Large intestine (tissue), 3 donors: ENCODE data around the gene HDLBP. TPM values are rescaled to one million over a fixed set of nuclear protein-coding genes. Genes with fewer than 3 reads are reported as not detected.
A peak's percentile ranks its signal among the peaks of the same experiment; 100 is the strongest.

ENCODE experiments used
- DNase-seq, 2 donors: peaks; one replicate each; pipeline versions ENCODE4 v3.0.0 to v3.0.0-alpha.2; 2013
- H3K27ac ChIP-seq: one replicate; pipeline ENCODE4 v1.5.1; 2013; ENCODE audit warnings: low read length
- H3K27me3 ChIP-seq: 2 replicates; pipeline ENCODE4 v1.6.1; 2013; ENCODE audit warnings: low read length; ENCODE audit not compliant: control insufficient read depth, insufficient read depth
- H3K36me3 ChIP-seq: 2 replicates; pipeline ENCODE4 v1.6.1; 2013; ENCODE audit warnings: low read length; ENCODE audit not compliant: control insufficient read depth, insufficient read depth
- H3K4me1 ChIP-seq: one replicate; pipeline ENCODE4 v1.6.1; 2013; ENCODE audit warnings: low read length; ENCODE audit not compliant: control insufficient read depth, insufficient read depth
- H3K4me3 ChIP-seq: one replicate; pipeline ENCODE4 v1.5.1; 2013; ENCODE audit warnings: low read length
- H3K9me3 ChIP-seq: one replicate; pipeline ENCODE4 v1.6.1; 2013; ENCODE audit warnings: mild to moderate bottlenecking, low read depth, low read length, moderate library complexity; ENCODE audit not compliant: control insufficient read depth
- WGBS: methylation state at CpG from one replicate; pipeline ENCODE4 v1.1.5; 2013; ENCODE audit warnings: low lambda C conversion rate; ENCODE audit not compliant: insufficient coverage; 5-methylcytosine and 5-hydroxymethylcytosine counted together
- polyA plus RNA-seq: library from polyadenylated mRNA; unstranded; fragments of 120-200 nt; gene quantifications from one replicate; pipeline ENCODE4 v1.2.1, GENCODE V29; 2013

The HDLBP gene
- polyA plus RNA-seq, 1 donor, result 390 TPM

- peak; percentile 100 for DNase-seq
- Histone ChIP-seq H3K27me3 (no peaks in the 10 kb centered on the region), H3K4me3 (peak within 1 kb of the TSS; percentile 78), H3K4me1 (peaks cover 62% of the 10 kb centered on the region), H3K9me3 (no peaks in the 10 kb centered on the region), H3K27ac (peak within 1 kb of the TSS; percentile 96), H3K36me3 (peaks cover 11% of the 10 kb centered on the region)
- WGBS, result no CpG with 5 or more reads among the region's 101 CpGs
Measured at GRCh38 chr2:241355983-241356870, 40.8 kb upstream of the HDLBP start, which contains the start of gene FARP2. TSS of gene FARP2 (plus strand) at chr2:241356285. CDS start at chr2:241373108, 16,823 bp downstream.

DNA sequence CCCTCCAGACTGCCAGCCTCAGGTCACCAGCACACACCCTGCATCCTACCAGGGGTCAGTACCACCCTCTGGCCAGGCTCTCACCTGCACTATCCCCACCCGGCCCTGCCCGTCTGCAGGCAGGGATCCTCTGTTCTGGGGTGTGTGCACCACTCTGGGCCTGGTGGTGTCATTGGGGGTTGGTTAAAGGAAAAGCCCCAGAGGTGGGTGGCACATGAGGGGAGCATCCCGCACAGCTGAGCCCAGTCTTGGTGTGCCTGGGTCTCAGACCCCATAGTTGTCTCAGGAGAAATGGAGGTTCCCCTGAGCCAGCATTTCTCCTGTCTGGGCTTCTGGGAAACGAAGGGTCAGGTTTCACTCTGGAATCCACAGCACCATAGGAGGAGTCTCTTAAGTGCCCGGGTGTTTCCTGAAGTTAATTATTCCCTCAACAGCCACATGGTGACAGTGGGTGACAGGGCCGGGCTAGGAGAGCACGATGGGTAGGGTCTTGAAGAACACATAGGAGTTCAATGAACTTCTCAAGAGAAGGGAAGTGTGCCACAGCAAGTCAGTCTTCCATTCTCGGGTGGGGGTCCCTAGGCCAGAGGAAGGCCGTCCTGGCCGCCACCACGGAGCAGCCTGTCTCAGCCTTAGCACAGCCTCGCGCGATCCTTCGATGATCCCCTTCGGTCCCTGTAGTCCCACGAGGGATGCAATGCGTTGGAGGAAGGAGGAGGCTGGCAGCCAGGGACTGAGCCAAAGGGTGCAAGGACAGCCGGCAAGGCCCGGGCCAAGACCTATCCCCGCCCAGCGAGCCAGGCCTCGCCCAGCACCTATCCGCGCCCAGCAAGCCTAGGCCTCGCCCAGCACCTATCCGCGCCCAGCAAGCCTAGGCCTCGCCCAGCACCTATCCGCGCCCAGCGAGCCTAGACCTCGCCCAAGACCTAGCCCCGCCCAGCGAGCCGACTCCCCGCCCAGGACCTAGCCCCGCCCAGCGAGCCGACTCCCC, 39.5 kb upstream of the HDLBP start:
- Histone ChIP-seq H3K4me3 (peak overlapping the region; percentile 34), H3K27me3 (no peaks in the 10 kb centered on the region), H3K27ac (peak overlapping the region; percentile 96), H3K9me3 (no peaks in the 10 kb centered on the region), H3K36me3 (peaks cover 18% of the 10 kb centered on the region), H3K4me1 (peaks cover 70% of the 10 kb centered on the region)
- peak; percentile 84 to 85 for DNase-seq
- WGBS, result no CpG with 5 or more reads among the region's 40 CpGs

DNA sequence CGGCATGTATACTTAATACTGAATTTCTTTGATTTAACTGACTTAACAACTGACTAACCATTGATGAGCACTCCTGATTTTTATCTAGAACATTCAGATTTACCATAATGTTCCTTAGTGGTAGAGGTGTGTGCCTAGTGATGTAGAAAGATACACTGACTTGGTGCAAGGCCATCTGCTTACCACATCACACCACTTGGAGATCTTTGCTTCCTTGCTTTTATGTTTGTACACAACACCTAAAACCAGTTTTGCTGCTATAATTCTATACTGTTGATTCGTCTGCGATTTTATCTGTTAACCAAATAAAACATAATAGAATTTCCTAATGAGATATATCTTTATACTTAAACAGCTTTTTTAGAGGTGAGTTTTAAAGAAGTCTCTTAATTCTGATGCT, 36.8 kb upstream of the HDLBP start:
- Histone ChIP-seq H3K27ac (peak overlapping the region; percentile 74), H3K36me3 (peaks cover 40% of the 10 kb centered on the region), H3K27me3 (no peaks in the 10 kb centered on the region), H3K4me1 (peaks cover 46% of the 10 kb centered on the region), H3K4me3 (no peak overlapping the region), H3K9me3 (no peaks in the 10 kb centered on the region)
- DNase-seq, result peak in 1 of 2 donors; percentile 26
- 66% methylated on average over 3 of the region's 3 CpGs for WGBS

GRCh38 chr2:241351640-241352031, 36.2 kb upstream of the HDLBP start:
- Histone ChIP-seq H3K36me3 (peaks cover 46% of the 10 kb centered on the region), H3K9me3 (no peaks in the 10 kb centered on the region), H3K27ac (peak overlapping the region; percentile 74), H3K4me1 (peaks cover 46% of the 10 kb centered on the region), H3K4me3 (no peak overlapping the region), H3K27me3 (no peaks in the 10 kb centered on the region)
- DNase-seq, result peak; percentile 68 to 86
- WGBS, result no CpG with 5 or more reads among the region's 3 CpGs

- Histone ChIP-seq H3K36me3 (peaks cover 52% of the 10 kb centered on the region), H3K4me1 (peaks cover 46% of the 10 kb centered on the region), H3K27ac (peak overlapping the region; percentile 74), H3K4me3 (no peak overlapping the region), H3K9me3 (no peaks in the 10 kb centered on the region), H3K27me3 (no peaks in the 10 kb centered on the region)
- DNase-seq, result peak; percentile 61 to 80
- 20% methylated on average over 1 of the region's 9 CpGs for WGBS
Measured at GRCh38 chr2:241350878-241351639, 35.6 kb upstream of the HDLBP start.

DNA sequence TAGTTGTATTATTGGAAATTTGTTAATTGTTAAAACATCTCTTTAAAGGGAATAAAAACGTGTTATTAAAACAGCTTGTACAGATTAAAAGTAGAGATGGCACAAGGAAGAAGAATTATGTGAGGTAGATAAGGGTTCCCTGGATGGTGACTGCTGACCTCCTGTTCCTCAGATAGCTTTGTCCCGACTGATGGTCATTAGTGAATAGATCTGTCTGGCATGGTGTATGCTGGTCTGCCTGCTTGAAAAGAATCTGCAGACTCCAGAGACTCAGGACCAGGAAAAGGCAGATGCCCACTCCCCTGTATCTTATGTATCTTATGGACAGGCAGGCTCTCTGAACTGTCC, 35.0 kb upstream of the HDLBP start:
- Histone ChIP-seq H3K27ac (peak overlapping the region; percentile 74), H3K4me1 (peaks cover 46% of the 10 kb centered on the region), H3K27me3 (no peaks in the 10 kb centered on the region), H3K9me3 (no peaks in the 10 kb centered on the region), H3K4me3 (no peak overlapping the region), H3K36me3 (peaks cover 57% of the 10 kb centered on the region)
- 67% methylated on average over 1 of the region's 2 CpGs for WGBS
- DNase-seq, result no peak

- Histone ChIP-seq H3K9me3 (no peaks in the 10 kb centered on the region), H3K4me3 (no peak overlapping the region), H3K27me3 (no peaks in the 10 kb centered on the region), H3K4me1 (peaks cover 43% of the 10 kb centered on the region), H3K36me3 (peaks cover 61% of the 10 kb centered on the region), H3K27ac (peak overlapping the region; percentile 74)
- DNase-seq, result no peak
- no CpG with 5 or more reads among the region's 8 CpGs for WGBS
Measured at GRCh38 chr2:241349941-241350340, 34.5 kb upstream of the HDLBP start.

- H3K36me3 ChIP-seq, result peaks cover 90% of the 10 kb centered on the region
- H3K9me3 ChIP-seq, result no peaks in the 10 kb centered on the region
- no peak overlapping the region for H3K4me3 ChIP-seq
- peaks cover 5% of the 10 kb centered on the region for H3K4me1 ChIP-seq
- H3K27ac ChIP-seq, result no peak overlapping the region
- no peak for DNase-seq
- 83% methylated on average over 5 of the region's 9 CpGs for WGBS
- no peaks in the 10 kb centered on the region for H3K27me3 ChIP-seq
Measured at GRCh38 chr2:241344925-241345651, 29.6 kb upstream of the HDLBP start.

DNA sequence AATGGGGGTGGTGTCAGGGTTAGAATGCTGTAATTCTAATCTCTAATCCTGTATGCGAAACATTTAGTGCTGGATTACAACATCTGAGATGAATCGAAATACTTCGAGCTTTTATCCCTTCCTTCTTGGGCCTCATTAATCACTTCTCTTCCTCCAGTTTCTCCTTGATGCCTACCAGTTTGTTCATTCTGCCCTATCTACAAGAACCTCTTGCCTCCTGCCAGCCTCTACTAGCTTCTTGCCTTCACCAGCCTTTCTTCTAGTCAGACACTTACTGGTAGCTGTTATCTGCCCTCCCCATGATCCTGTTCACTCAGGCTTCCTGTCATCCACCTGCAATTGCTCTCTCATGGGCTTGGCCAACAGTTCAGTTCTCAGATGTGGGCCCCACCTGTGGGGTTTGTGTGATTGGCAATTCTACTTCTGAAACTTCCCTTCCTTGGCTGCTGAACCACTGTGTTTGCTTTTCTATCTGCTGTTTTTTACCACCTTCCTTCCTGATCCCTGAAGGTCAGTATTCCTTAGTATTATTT, 25.2 kb upstream of the HDLBP start:
- peak in 1 of 2 donors; percentile 66 for DNase-seq
- Histone ChIP-seq H3K4me3 (no peak overlapping the region), H3K27me3 (no peaks in the 10 kb centered on the region), H3K36me3 (peaks cover 84% of the 10 kb centered on the region), H3K27ac (peak overlapping the region; percentile 15), H3K4me1 (peaks cover 2% of the 10 kb centered on the region), H3K9me3 (no peaks in the 10 kb centered on the region)
- WGBS, result 78% methylated on average over 2 of the region's 3 CpGs
